SK-N-SH (cell line): ENCODE results near the gene PRKCH.

Source experiments
- EP300 ChIP-seq, 2 experiments: IDR thresholded peaks; 2 replicates each; pipeline versions ENCODE4 v1.4.0 to v1.6.1; 2012; ENCODE audit warnings: borderline replicate concordance in 1 of 2, low read depth in 1 of 2, low read length in 1 of 2
- SMC3 ChIP-seq: IDR thresholded peaks from 2 replicates; pipeline ENCODE4 v1.6.1; 2012; ENCODE audit warnings: low read depth, low read length, improper control_type of control experiment
- TF ChIP-seq, protein P1 (sequence below): fragments of 150-350 bp; IDR thresholded peaks from 2 replicates; pipeline ENCODE4 v1.6.1; 2017; ENCODE audit warnings: antibody characterized with exemption, low read length, low read depth, borderline replicate concordance
- TF ChIP-seq, protein P2 (sequence below): fragments of 200-600 bp; sonication (generic); IDR thresholded peaks from 2 replicates; pipeline ENCODE4 v1.6.1; 2017; ENCODE audit warnings: antibody characterized with exemption, mild to moderate bottlenecking, moderate library complexity
- TF ChIP-seq, protein P3 (sequence below): IDR thresholded peaks from 2 replicates; pipeline ENCODE4 v1.6.1; 2012; ENCODE audit warnings: mild to moderate bottlenecking, low read depth, low read length, moderate library complexity
- TF ChIP-seq, protein P4 (sequence below): IDR thresholded peaks from 2 replicates; pipeline ENCODE4 v1.4.0; 2012; ENCODE audit warnings: low read depth

DNA sequence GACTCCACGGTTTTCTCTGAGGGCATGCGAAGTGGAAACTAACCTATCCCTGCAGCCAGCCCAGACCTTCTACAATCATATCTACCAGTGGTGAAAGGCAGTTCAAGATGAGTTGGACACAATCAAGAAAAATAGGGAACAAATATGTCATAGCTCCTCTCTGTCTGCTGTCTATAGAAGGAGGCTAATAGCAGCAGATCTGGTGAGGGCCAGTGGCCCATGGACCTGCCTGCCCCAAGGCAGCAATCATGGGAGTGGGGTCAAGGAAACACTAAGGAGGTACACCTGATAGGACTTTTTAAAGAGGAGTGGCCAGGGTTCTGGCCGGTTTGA, 149.5 kb downstream of the PRKCH start:
- TF ChIP-seq, protein P1, sequence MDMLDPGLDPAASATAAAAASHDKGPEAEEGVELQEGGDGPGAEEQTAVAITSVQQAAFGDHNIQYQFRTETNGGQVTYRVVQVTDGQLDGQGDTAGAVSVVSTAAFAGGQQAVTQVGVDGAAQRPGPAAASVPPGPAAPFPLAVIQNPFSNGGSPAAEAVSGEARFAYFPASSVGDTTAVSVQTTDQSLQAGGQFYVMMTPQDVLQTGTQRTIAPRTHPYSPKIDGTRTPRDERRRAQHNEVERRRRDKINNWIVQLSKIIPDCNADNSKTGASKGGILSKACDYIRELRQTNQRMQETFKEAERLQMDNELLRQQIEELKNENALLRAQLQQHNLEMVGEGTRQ, result no peak
- TF ChIP-seq, protein P2, sequence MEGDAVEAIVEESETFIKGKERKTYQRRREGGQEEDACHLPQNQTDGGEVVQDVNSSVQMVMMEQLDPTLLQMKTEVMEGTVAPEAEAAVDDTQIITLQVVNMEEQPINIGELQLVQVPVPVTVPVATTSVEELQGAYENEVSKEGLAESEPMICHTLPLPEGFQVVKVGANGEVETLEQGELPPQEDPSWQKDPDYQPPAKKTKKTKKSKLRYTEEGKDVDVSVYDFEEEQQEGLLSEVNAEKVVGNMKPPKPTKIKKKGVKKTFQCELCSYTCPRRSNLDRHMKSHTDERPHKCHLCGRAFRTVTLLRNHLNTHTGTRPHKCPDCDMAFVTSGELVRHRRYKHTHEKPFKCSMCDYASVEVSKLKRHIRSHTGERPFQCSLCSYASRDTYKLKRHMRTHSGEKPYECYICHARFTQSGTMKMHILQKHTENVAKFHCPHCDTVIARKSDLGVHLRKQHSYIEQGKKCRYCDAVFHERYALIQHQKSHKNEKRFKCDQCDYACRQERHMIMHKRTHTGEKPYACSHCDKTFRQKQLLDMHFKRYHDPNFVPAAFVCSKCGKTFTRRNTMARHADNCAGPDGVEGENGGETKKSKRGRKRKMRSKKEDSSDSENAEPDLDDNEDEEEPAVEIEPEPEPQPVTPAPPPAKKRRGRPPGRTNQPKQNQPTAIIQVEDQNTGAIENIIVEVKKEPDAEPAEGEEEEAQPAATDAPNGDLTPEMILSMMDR, result no peak
- TF ChIP-seq, protein P3, sequence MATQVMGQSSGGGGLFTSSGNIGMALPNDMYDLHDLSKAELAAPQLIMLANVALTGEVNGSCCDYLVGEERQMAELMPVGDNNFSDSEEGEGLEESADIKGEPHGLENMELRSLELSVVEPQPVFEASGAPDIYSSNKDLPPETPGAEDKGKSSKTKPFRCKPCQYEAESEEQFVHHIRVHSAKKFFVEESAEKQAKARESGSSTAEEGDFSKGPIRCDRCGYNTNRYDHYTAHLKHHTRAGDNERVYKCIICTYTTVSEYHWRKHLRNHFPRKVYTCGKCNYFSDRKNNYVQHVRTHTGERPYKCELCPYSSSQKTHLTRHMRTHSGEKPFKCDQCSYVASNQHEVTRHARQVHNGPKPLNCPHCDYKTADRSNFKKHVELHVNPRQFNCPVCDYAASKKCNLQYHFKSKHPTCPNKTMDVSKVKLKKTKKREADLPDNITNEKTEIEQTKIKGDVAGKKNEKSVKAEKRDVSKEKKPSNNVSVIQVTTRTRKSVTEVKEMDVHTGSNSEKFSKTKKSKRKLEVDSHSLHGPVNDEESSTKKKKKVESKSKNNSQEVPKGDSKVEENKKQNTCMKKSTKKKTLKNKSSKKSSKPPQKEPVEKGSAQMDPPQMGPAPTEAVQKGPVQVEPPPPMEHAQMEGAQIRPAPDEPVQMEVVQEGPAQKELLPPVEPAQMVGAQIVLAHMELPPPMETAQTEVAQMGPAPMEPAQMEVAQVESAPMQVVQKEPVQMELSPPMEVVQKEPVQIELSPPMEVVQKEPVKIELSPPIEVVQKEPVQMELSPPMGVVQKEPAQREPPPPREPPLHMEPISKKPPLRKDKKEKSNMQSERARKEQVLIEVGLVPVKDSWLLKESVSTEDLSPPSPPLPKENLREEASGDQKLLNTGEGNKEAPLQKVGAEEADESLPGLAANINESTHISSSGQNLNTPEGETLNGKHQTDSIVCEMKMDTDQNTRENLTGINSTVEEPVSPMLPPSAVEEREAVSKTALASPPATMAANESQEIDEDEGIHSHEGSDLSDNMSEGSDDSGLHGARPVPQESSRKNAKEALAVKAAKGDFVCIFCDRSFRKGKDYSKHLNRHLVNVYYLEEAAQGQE, result no peak
- TF ChIP-seq, protein P4, sequence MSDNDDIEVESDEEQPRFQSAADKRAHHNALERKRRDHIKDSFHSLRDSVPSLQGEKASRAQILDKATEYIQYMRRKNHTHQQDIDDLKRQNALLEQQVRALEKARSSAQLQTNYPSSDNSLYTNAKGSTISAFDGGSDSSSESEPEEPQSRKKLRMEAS, result no peak
- TF ChIP-seq SMC3 (no peak), EP300 (IDR thresholded peaks at IDR 0.05; ENCODE audit: borderline replicate concordance in 1 of 2, low read depth in 1 of 2, low read length in 1 of 2) (no peak)
